ENCODE data around the gene APOL2. TPM values are rescaled to one million over a fixed set of nuclear protein-coding genes. Genes with fewer than 3 reads are reported as not detected.

APOL2 gene
- total and polyA plus RNA-seq, 10 of the 15 experiments (the other 5 are each of a cell fraction or from before 2014, with no cell fraction given) = 4.4 to 39.9 (median 25.0) TPM

GRCh38 chr22:36193577-36193976 is 45.8 kb downstream of the APOL2 start:
- Histone ChIP-seq H3K9me3 (replicated peaks; ENCODE audit: control insufficient read depth, insufficient read depth, low read length) (no peaks in the 10 kb centered on the region), H3K9ac (ENCODE audit: control insufficient read depth, insufficient read depth, low read length) (no peak overlapping the region), H3K36me3 (ENCODE audit: control insufficient read depth in 2 of 2, insufficient read depth in 2 of 2, low read length in 1 of 2) (no peaks in the 10 kb centered on the region), H3K4me1 (ENCODE audit: control insufficient read depth, insufficient read depth, low read length) (peaks cover 12% of the 10 kb centered on the region), H4K20me1 (ENCODE audit: control insufficient read depth, insufficient read depth) (no peaks in the 10 kb centered on the region), H2AFZ (ENCODE audit: control insufficient read depth, low read depth, low read length) (no peak overlapping the region), H3K79me2 (ENCODE audit: control insufficient read depth, insufficient read depth, low read length) (no peaks in the 10 kb centered on the region), H3K4me2 (ENCODE audit: control insufficient read depth, insufficient read depth) (no peak overlapping the region), H3K27ac (ENCODE audit: control insufficient read depth, insufficient read depth) (no peak overlapping the region), H3K27me3 (replicated peaks in 1 of 2; ENCODE audit: control insufficient read depth in 2 of 2, insufficient read depth in 2 of 2, low read length in 1 of 2) (no peaks in the 10 kb centered on the region; a peak in 1 of 4 replicates), H3K4me3 (no peak overlapping the region)
- ATAC-seq (no peak), DNase-seq (ENCODE audit: low read depth, low spot score) (no peak), FAIRE-seq (no peak)
- ChIA-PET RAD21 (ENCODE audit: unreplicated experiment) (no interaction called here), SMC1A (ENCODE audit: uncharacterized antibody, unreplicated experiment) (interaction anchor here (6.4 kb wide), 1 partner anchor 45 kb away, joined by 36 read pairs; the partner anchor contains the start of gene APOL2), CTCF (interaction anchor here (0.7 to 6.7 kb wide), 7 partner anchors 29 to 293 kb away, joined by 3 to 94 read pairs (median 4); partner anchors contain the start of gene APOL2), POLR2A (no interaction called here)
- WGBS (ENCODE audit: insufficient coverage, insufficient replicate concordance, low lambda C conversion rate, missing lambda C conversion rate) = 15% methylated on average over 3 of the region's 3 CpGs
- in situ Hi-C loops (cut with MboI) (loop anchor here (5.0 kb wide), 1 partner anchor 79 kb away; no protein-coding TSS in a partner anchor), intact Hi-C loops (cut with micrococcal nuclease; ENCODE audit: unreplicated experiment) (loop anchor here (10.0 kb wide), 1 partner anchor 291 kb away; the partner anchor contains the start of gene TXN2)
- no TSS peak for BruUV-seq (replicated peaks)
- TF ChIP-seq KDM1A (IDR thresholded peaks at IDR 0.05; ENCODE audit: borderline replicate concordance) (no peak), BACH1 (IDR thresholded peaks at IDR 0.05; ENCODE audit: borderline replicate concordance) (no peak), HDAC6 (IDR thresholded peaks at IDR 0.05; ENCODE audit: unreplicated experiment) (no peak), TCF7 (IDR thresholded peaks at IDR 0.05; ENCODE audit: borderline replicate concordance) (no peak), CEBPB (IDR thresholded peaks at IDR 0.05; ENCODE audit: borderline replicate concordance in 1 of 2, low read depth in 2 of 2, low read length in 2 of 2) (no peak), ZNF687 (IDR thresholded peaks at IDR 0.05) (no peak), USF1 (IDR thresholded peaks at IDR 0.05; ENCODE audit: borderline replicate concordance, extremely low read length, insufficient read depth, low read depth, low read length) (no peak), ATF7 (IDR thresholded peaks at IDR 0.05; ENCODE audit: low read depth) (no peak), IRF4 (IDR thresholded peaks at IDR 0.05; ENCODE audit: low read depth, low read length) (no peak), POLR2AphosphoS2 (IDR thresholded peaks at IDR 0.05; ENCODE audit: low read depth, low read length) (no peak), ZBTB4 (CRISPR knock-in tag; IDR thresholded peaks at IDR 0.05) (no peak), FOXM1 (IDR thresholded peaks at IDR 0.05; ENCODE audit: low read depth, low read length) (no peak), CTCF (IDR thresholded peaks at IDR 0.05 in 2 of 3, conservative IDR thresholded peaks at IDR 0.05 in 1 of 3; ENCODE audit: control insufficient read depth in 2 of 3, extremely low read depth in 1 of 3, insufficient read depth in 1 of 3, low read depth in 3 of 3, low read length in 3 of 3) (no peak), HCFC1 (IDR thresholded peaks at IDR 0.05; ENCODE audit: low read length) (no peak), RBBP5 (conservative IDR thresholded peaks at IDR 0.05) (no peak)
